SK-MEL-5 (cell line): Measurements from ENCODE around the gene SMPD4. TPM values are rescaled to one million over a fixed set of nuclear protein-coding genes. Genes with fewer than 3 reads are reported as not detected.
"Not testable (repeated sequence)": the region's sequence is repeated elsewhere in the genome, so short reads cannot be mapped to it uniquely, and the experiment has no call there.

Experiments used
- DNase-seq: peaks from one replicate; pipeline ENCODE4 v3.0.0-alpha.2; 2016; ENCODE audit warnings: low read depth, low spot score
- in situ Hi-C: cut with HindIII; loops from 2 replicates; pipeline ENCODE4 v1.10.0; 2016; ENCODE audit warnings: low sequenced_read_pairs, high pct_unique_total_duplicates, low pct_unique_long_range_greater_than_20kb
- small RNA-seq, 2 experiments: library from RNA; depleted of rRNA; stranded (forward); fragments of <200 nt; gene quantifications; one replicate each; pipeline ENCODE3, GENCODE V24; 2014
- total RNA-seq: library from RNA; depleted of rRNA; stranded (reverse); fragments of >200 nt; shearing (Covaris generic); gene quantifications from 2 replicates; pipeline ENCODE4 v1.2.3, GENCODE V29; 2014; rRNA removed

SMPD4 gene
- total RNA-seq, 1 experiment from 2014 or later: 16.1 TPM

DNA sequence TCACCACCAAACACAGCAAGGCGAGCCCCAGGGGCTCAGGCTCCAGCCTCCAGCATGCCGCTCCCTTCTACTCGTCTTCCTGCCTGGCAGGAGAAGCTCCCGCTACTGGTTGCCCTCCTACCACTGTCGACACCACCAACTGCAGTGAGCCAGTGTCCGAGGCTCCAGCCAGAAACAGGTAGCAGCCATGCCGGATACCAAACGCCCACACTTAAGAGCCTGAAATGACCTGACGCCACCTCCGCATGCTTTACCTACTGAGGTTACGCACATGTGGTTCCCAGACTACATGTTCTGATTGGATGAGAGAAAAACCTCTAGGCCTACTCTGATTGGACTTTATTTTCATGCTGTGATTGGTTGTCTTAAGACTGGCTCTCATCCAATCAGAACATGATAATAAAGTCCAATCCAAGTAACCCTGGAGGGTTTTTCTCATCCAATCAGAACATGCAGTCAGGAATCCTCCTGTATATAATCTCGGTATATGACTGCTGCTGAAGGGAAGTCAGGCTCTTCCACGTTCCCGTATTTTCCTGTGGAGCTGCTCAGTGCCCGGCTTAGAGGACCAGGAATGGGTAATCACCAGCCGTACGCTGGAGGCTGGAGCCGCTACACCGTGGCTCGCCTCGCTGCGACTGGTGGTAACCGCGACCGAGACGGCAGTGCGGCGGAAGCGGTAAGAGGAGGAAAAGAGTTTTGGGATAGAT, 52.1 kb downstream of the SMPD4 start, which contains the start of gene POTEF:
POTEF (minus strand) TSS at position 103 of the 710 bp plus-strand sequence. CDS start 8,707 bp downstream, outside the sequence.
- in situ Hi-C loops, DNase-seq: not testable (repeated sequence)

GRCh38 chr2:130128464-130128863, 52.9 kb downstream of the SMPD4 start:
- DNase-seq, in situ Hi-C loops: not testable (repeated sequence)

DNA sequence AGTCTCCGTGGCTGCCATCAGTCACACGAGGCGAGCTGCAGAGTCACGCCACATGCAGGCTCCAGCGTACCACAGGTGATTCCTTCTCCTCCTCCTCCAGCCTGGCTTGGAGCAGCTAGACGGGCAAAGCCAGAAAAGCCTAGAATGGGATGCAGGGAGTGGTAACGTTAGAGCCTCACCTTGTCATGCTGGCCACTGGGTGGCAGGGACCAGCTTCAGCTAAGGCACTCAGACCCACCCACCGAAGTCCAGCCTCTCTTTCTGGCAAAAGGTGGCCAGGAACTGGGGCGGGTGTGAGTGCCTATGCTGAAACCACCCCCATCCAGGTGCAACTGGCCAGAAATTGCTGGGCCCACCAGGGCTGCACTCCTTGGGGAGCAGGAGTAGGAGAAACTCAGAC, 53.7 kb downstream of the SMPD4 start:
- in situ Hi-C loops, DNase-seq: not testable (repeated sequence)

DNA sequence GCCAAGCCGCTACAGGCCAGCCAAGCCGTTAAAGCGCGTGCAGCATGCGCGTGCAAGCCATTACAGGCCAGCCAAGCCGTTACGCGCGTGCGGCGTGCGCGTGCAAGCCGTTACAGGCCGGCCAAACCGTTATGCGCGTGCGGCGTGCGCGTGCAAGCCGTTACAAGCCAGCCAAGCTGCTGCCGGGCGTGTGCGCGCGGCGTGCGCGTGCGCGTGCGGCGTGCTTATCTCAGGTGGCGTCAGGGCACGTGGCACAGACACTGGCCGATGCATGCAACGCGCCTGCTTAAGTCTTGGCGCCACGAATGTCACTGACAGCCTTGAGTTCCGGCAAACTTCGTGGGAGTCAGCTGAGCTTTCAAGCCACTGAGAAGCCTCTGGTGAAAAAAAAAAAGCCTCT, 60.5 kb downstream of the SMPD4 start:
- in situ Hi-C loops, DNase-seq: not testable (repeated sequence)

GRCh38 chr2:130102597-130103363, 78.6 kb downstream of the SMPD4 start:
- DNase-seq, in situ Hi-C loops: not testable (repeated sequence)

Small RNAs within 50 kb of the gene (small RNA-seq; reads per million reads assigned to genes)
- 0 reads per million in 2 experiments for gene RNU6-1049P

Other genes starting within 250 kb of the SMPD4 start
- gene RAB6C, start 201.9 kb downstream of the SMPD4 start, total RNA-seq: not detected in 2 replicates
- gene POTEF, start 52.4 kb downstream of the SMPD4 start, total RNA-seq: 0.11 TPM in 1 of 2 replicates, not detected in the other
- gene CCDC74B, start 36.5 kb downstream of the SMPD4 start, total RNA-seq: 1.3 and 2.9 TPM in 2 replicates
- 98.7 and 112 TPM in 2 replicates for gene MZT2B, start 660 bp upstream of the SMPD4 start, total RNA-seq
- not detected in 2 replicates for gene TUBA3E, start 16.8 kb upstream of the SMPD4 start, total RNA-seq
- 90.2 and 95.5 TPM in 2 replicates for gene IMP4, start 161.3 kb upstream of the SMPD4 start, total RNA-seq
- gene PTPN18, start 174.5 kb upstream of the SMPD4 start, total RNA-seq: 17.2 and 19.3 TPM in 2 replicates